Stimulated activated CD4-positive, alpha-beta T cell treated with anti-CD3 and anti-CD28 coated beads, Interleukin-2, amount 100 ng/mL, for 4 hours (primary cell): ENCODE results near the gene METTL17.

Source experiments
- DNase-seq: peaks from one replicate; pipeline ENCODE4 v3.0.0-alpha.2; 2020; ENCODE audit warnings: low read depth

Gene METTL17

DNA sequence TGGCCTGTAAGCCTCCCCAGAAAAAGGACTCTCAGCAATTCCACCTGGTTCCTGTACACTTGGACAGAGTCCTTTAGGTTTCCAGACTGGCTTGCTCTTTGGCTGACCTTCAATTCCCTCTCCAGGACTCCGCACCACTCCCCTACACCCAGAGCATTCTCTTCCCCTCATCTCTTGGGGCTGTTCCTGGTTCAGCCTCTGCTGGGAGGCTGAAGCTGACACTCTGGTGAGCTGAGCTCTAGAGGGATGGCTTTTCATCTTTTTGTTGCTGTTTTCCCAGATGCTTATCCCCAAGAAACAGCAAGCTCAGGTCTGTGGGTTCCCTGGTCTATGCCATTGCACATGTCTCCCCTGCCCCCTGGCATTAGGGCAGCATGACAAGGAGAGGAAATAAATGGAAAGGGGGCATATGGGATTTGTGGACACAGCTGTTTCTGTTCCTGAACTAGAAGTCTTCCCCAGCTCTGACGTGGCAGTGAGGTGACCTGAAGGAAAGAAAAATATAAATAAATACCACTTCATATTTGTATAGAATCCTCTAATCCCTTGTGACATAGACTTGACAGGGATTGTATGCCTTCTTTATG, 53.7 kb downstream of the METTL17 start:
- no peak for DNase-seq

DNA sequence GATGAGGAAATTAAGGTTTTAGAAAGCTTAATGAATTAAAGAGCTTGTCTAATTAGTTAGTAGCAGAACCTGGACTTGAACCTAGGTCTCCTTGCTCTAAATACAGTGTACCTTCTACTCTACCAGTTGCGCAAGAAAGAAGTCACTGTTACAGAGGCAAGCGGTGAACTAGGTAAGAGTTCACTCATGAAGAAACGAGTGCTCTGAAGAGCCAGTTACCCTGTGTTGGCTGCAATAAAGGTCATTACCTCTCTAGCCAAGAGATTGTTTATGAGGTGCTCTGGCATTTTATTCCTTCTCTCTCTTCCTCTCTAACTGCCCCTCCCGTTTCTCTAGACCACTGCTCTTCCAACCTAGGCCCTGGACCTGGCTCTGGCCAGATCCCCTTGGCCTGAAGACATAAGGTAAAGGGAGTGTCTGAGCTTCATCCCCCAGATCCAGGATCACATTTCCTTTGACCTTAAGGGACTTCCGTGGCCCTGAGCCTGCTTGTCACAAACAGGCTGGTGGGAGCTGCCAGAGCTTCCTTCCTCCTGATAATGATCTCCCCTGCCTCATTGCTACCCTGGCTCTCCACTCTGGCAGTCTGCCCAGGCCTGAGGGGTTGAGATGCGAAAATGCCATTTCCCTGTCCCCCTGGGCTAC, 54.3 kb downstream of the METTL17 start:
- no peak for DNase-seq
